ENCODE results near the gene THOC2.
"Not testable (repeated sequence)": the region's sequence is repeated elsewhere in the genome, so short reads cannot be mapped to it uniquely, and the experiment has no call there.

Gene THOC2

DNA sequence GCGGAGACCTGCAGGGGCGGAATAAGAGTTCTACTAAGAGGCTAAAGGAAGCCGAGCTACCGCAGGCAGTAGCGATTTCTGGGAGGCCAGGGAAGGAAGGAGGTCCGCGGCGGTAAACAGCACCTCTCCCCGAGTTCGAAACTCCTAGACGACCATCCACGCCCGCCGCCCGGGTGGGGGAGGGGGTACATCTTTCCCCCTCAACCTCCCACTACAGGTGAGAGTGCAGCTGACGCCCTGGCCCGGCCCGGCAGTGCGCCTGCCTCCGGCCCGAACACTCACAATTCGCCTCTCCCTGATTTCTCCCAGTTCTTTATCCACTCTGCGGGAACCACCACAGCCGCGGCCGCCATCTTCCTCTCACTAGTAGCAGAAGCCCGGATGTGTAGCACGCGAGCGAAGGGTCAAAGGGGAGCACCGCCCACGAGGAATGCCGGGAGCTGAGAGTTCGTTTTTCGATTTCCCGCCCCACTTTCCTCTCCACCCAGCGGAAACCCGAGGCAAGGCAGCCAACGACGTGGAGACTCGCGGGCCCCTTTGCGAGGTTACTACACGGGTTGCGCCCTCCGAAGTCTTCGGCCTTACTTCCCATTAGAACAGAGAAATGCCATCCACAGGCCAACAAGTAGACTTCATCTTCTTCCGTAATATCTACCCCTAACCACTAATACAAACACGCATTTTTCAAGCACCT is at the start of gene THOC2:
Gene THOC2 (minus strand): TSS at position 383 of the 694 bp plus-strand sequence. CDS start 30 bp downstream, at position 353.
- peak; percentile 83 for DNase-seq (ENCODE audit: low spot score)

- not testable (repeated sequence) for DNase-seq (ENCODE audit: low spot score)
Observed at GRCh38 chrX:123781786-123782185, 48.9 kb upstream of the THOC2 start.

DNA sequence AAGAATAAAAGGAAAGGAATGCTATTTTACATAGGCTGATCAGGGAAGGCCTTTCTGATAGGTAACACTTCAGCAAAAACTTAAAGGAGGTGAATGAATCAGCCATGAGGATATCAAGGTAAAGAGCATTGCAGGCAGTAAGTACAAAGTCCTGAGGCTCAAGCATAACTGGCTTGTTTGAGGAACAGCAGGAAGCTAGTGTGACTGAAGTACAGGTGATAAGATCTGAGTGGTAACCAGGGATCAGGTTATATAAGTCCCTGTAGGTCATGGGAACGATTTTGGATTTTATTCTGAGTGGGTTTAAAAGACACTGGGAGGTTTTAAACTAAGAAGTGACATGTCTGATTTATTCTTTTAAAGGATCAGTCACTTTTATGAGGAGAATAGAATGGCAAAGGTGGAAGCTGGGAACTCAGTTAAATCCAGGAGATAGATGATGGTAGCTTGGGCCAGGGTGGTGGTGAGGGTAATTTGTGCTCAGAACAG is 47.1 kb upstream of the THOC2 start:
- no peak for DNase-seq (ENCODE audit: low spot score)

DNA sequence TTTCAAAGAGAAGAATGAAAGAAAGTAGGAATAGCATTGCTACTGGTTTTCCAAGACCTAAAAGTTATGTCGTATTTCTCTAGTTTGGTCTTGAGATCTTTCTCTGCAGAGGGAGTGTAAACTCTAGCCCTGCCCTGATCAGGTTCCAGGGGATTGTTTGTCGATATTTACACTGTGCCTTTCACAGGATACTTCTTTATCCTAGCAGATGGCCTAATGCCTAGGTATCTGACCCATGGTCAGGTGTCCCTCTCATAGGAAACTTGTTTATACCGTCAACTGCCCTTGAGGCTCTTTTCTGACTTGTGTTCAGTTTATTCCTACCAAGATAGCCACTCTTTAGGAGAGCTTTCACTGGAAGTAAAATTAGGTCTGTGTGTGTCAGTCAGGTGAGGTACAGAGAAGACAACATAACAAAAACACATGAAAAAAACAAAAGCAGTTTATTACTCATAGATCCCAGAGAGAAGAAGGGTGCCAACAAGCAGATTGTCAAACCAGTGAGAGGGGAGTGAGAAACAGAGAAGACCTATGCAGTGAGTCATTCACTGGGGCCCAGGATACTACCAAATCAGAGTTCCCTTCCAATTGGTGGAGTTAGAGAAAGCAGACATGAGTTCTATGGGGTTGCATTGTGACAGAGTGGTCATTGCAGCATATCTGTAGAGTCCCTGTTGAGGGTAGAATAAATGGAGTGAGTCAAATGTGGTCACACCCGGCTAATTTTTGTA is 40.6 kb upstream of the THOC2 start:
- no peak for DNase-seq (ENCODE audit: low spot score)

DNA sequence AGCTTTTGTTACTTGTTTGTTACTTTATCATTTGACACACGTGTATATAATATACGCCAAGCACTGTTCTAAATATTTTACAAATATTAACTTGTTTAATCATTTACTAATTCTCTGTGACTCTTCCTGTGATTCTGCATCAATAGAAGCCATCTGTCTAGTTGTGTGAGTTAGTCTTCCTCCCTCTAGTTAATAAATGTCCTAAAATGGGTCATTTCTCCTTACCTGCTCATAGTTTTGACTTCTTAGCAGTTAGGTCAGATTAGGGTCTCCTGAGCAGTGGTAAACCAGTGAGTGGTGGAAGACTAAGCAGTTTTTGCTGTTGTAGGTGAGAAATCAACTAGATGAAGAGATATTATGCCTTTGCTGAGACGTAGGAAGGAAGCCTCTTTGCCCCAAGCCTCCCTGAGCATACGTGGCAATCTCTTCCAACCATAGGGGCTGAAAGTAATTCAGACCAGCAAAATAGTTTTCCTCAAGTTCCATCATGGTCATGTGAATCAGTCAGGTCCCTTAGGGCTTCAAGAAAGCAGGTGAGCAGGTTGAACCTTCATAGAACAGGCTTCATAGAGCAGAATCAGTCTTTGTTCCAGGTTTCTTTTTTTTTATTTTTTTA is 38.7 kb upstream of the THOC2 start:
- DNase-seq (ENCODE audit: low spot score), result no peak

- DNase-seq (ENCODE audit: low spot score), result peak; percentile 81
Observed at GRCh38 chrX:123764967-123765871, 32.4 kb upstream of the THOC2 start.

GRCh38 chrX:123759849-123760248 is 27.0 kb upstream of the THOC2 start:
- not testable (repeated sequence) for DNase-seq (ENCODE audit: low spot score)

DNA sequence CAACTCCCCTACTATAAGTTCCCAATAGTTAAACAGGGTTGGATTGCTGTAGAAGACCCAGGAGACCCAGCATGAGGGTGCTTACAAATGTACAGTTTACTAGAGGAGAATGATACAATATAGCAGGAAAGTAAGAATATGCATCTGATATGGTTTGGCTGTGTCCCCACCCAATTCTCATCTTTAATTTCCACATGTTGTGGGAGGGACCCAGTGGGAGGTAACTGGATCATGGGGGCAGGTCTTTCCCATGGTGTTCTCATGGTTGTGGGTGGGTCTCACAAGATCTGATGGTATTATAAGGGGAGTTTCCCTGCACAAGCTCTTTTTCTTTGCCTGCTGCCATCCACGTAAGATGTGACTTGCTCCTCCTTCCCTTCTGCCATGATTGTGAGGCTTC is 24.9 kb upstream of the THOC2 start:
- not testable (repeated sequence) for DNase-seq (ENCODE audit: low spot score)

DNA sequence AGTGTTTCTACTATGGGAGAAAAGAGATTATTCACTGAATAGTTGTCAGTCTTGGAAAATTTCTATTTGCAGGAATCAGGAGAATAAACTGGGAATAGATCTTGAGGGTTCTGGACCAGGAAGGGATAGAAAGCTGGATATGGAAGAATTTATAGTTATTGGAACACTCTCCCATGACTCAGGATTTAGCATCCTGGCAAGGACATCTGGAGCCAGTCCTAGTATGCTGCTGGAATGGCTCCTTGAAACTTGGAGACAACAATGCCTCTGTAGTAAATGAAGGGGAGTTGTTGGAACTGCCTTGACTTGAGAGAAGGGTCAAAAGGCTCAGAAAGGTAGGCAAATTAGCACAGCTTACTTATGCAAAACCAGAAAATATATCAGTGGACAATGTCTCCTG is 23.5 kb upstream of the THOC2 start:
- DNase-seq (ENCODE audit: low spot score), result no peak

DNA sequence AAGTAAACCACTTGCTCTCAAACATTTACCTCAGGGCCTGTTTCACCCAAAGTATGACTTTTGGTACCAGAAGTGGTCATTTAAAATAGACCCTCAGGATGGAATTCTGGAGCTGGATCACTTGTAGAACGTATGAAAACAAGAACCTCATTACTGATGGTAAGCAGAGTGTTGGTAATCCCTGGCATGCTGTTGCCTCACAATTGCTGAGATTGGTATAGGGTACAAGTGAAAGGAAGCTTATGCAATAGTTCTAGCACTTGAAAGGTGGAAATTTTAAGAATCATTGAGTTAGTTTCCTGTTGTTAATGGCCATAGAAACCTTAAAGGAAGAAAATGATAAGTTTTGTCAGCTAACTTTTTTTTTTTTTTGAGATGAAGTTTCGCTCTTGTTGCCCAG is 22.3 kb upstream of the THOC2 start:
- DNase-seq (ENCODE audit: low spot score), result no peak

- no peak for DNase-seq (ENCODE audit: low spot score)
Observed at GRCh38 chrX:123753656-123754350, 21.0 kb upstream of the THOC2 start.

DNA sequence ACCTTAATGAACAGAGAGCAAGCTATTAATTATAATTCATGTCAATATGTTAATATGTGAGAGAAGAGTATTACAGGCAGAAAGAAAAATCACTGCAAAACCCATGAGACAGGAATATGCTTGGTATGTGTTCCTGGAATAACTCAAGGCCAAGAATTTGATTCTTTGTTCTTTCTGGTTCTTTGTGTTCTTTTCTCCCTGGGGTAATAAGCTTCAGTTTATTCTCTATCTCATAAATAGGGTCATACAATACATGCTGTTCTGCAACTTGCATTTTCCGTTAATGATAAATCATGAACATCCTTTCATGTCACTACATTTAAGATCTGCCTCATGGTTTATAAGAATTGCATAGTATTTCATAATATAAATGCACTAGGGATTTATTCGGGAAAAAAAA is 16.8 kb upstream of the THOC2 start:
- DNase-seq (ENCODE audit: low spot score), result no peak

- DNase-seq (ENCODE audit: low spot score), result no peak
Observed at GRCh38 chrX:123745511-123745910, 12.7 kb upstream of the THOC2 start.

- DNase-seq (ENCODE audit: low spot score), result no peak
Observed at GRCh38 chrX:123743312-123743711, 10.5 kb upstream of the THOC2 start.

GRCh38 chrX:123742440-123742839 is 9.6 kb upstream of the THOC2 start:
- no peak for DNase-seq (ENCODE audit: low spot score)

GRCh38 chrX:123740536-123740935 is 7.7 kb upstream of the THOC2 start:
- no peak for DNase-seq (ENCODE audit: low spot score)

DNA sequence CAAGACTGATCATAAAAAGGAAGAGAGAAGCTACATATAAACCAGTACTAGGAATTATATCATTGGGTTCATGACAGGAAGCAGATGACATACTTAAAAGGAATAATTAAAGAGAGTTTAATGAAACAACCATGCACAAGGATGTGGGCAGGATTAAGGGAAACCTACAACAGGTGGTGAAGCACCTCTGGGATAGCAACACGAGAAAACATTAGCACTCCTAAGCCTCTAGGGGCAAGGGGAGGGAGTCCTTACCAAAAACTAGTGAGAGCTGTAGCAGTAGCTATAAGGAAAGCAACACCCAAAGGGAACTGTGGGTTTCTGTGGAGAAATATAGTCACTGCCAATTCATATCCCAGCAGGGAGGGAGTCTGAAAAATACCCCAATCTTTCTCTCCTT is 7.2 kb upstream of the THOC2 start:
- DNase-seq (ENCODE audit: low spot score), result no peak

DNA sequence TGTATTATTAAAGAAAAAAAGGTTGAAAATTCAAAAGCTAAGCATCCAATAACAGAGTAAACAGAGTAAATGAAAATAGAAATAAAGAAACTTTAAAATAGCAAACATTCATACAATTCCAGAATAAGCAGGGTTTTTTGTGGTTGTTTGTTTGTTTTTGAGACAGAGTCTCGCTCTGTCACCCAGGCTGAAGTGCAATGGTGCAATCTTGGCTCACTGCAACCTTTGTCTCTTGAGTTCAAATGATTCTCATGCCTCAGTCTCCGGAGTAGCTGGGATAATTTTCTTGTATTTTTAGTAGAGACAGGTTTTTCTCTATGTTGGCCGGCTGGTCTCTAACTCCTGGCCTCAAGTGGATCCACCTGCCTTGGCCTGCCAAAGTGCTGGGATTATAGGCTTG is 6.6 kb upstream of the THOC2 start:
- DNase-seq (ENCODE audit: low spot score), result no peak

DNA sequence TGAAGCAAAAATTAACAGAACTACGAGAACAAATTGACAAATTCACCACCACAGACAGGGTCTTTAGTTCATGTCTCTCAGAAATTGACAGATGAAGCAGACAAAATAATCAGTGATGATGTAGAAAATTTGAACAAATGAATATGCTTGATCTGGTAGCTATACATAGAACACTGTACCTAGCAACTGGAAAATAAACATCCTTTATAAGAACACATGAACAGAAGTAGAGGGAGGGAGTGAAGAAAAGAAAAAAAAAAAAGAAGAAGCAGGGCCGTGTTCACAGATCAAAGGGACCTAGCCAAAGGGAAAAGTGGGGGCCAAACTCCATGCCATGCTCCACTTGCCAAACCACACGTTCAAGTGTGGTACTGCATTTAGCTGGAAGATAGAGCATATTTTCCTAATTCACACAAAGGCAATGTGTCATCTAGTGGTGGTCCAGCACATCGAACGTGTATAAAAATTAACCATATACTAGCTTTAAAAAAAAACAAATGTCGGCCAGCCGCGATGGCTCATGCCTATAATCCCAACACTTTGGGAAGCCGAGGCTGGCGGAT is 5.6 kb upstream of the THOC2 start:
- no peak for DNase-seq (ENCODE audit: low spot score)

GRCh38 chrX:123736333-123736921 is 3.6 kb upstream of the THOC2 start:
- no peak for DNase-seq (ENCODE audit: low spot score)

DNA sequence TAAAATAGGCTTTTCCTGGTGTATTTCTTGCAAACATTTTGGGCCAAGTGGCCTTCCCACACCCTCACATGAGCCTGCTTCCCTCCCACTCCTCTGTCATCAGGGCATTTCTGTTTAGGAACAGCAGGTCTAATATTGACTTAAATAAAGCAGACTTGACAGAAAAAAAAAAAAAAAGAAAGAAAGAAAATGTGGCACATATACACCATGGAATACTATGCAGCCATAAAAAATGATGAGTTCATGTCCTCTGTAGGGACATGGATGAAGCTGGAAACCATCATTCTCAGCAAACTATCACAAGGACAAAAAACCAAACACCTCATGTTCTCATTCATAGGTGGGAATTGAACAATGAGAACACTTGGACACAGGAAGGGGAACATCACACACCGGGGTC is 2.3 kb upstream of the THOC2 start:
- not testable (repeated sequence) for DNase-seq (ENCODE audit: low spot score)

Data from cerebellar cortex (tissue), 1 donor.